ENCODE results near the gene LBP.
A peak's percentile ranks its signal among the peaks of the same experiment; 100 is the strongest.
"Not testable (repeated sequence)": the region's sequence is repeated elsewhere in the genome, so short reads cannot be mapped to it uniquely, and the experiment has no call there.

The LBP gene

DNA sequence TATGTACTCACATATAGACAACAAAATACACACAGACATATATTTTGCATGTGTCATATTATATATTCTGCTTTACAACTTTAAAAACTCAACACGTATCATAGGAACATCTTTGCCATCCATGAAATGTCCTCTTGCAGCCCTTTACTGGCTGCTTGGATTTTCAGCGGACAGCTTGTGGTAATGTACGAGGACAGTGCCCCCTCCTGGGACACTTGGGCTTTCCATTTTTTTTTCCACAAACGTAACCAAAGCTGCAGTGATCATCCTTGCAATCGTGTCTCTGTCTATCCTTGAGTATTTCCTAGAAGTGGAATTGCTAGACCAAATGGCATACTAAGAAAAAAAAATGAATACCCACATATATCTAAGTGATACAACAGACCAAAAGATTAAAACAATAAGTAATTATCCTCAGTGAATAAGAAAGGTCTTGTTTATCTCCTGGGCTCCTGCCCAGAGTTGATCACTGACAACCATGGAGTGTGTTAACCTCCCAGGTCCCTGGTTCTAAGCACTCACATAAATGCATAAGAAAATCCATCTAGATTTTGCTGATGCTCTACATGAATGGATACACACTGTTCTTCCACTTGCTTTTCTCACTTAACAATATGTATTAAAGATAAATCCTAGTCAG is 24.2 kb upstream of the LBP start:
- no peak for DNase-seq

DNA sequence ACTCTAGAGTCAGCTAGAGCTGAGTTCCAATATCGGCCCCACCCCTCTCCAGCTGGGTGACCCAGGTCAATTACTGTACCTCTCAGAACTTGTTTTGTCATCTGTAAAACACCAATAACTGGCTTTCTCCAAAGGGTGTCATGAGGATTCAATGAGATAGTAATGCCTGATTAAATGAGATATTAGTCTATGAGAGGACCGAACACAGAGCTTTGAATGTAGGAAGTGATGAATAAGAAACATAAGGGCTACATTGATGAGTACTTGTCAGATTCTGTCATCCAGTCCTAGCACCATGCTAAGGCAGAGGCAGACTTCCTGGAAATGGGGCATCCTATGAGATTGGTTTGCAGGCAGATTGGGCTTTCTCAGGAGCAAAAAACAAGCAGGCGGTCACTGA is 22.1 kb upstream of the LBP start:
- no peak for DNase-seq

DNA sequence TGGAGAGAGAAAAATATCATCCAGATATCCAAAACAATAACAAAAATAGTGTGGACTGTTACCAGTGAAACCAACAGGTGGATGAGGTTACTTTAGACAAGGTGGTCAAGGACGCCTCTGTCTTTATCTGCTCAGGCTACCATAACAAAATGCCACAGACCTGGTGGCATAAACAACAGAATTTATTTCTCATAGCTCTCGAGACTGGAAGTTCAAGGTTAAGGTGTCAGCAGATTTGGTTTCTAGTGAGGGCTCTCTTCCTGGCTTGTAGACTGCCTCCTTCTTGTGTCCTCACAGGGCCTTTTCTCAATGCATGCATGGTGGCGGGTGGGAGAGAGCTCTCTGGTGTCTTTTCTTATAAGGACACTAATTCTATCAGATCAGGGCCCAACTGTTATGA is 21.1 kb upstream of the LBP start:
- DNase-seq: no peak

DNA sequence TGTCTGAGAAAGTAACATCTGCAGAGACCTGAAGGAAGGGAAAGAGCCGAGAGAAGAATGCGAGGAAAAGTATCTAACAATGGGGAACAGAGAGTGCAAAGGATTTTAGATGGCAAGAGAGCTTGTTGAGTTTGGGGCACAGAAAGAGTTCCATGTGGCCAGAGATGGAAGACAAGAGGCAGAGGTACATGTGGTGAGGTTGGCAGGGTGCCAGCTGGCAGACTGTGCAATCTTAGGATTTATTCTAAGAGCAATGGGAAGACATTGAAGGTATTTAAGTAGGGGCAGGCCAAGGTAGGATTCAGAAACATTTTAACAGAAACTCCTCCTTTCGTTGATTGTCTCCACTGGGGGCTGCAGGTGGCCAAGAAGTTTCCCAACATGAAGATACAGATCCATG is 20.4 kb upstream of the LBP start:
- DNase-seq: no peak

DNA sequence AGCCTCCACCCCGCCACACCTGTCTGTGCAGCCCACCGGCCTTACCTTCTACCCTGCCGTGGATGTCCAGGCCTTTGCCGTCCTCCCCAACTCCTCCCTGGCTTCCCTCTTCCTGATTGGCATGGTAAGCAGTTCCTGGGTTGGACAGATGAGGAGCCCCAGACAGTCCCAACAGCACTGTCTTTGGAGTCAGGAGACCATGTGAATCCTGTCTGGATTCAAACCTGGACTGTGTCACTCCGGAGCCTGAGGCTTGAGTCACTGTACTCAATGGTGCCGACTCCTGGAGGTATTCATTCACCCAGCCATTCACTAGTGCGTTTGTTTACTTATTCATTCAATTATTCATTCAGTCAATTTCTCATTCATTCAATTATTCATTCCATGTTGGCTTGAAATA is 20.0 kb upstream of the LBP start:
- DNase-seq: no peak

DNA sequence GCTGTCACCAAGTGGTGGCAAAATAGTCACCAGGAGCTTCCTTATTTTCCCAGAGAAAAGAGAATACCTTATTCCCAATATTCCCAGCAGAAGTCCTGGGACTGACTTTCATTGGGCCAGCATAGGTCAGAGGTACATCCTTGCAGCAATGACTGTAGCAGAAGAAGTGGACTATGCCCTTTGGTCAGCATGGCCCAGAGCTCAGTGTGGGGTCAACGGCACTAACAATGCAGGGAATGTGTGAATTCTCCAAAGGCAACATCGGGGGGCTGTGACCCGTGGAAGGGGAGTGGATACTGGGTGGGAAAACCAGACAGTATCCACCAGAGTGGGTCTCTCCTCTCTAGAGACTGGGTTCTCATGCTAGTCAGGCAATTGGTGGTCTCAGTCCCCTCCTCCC is 15.6 kb upstream of the LBP start:
- no peak for DNase-seq

DNA sequence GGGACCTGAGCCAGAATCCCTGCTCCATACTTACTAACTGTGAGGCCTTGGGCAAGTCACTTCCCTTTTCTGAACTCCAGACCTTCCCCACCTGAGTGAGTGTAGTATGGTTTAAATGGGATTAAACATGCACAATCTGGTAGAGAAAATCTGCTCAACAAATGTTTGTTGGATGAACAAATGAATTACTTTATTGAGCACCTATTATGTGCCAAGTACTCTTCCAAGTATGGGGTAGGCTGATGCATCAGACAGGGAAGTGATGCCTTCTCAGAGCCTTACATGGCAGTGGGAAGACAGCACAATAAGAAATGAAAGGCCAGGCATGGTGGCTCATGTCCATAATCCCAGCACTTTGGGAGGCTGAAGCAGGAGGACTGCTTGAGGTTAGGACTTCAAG is 15.0 kb upstream of the LBP start:
- no peak for DNase-seq

DNA sequence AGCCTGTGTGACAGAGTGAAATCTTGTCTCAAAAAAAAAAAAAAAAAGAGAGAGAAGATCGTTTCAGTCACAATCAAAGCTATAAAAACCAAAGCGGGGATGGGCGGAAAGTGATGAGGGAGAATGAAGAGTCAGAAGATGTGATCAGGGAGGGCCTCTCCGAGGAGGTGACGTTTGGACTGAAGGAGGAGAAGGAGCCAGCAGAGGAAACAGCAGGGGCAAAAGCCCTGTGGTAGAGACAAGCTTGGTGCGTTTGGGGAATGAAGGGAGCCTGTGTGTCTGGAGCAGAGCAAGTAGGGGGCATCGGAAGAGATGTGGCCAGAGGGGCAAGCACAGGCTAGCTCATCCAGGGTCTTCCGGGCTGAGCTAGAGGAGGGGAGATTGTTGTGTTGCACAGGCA is 14.5 kb upstream of the LBP start:
- DNase-seq: no peak

DNA sequence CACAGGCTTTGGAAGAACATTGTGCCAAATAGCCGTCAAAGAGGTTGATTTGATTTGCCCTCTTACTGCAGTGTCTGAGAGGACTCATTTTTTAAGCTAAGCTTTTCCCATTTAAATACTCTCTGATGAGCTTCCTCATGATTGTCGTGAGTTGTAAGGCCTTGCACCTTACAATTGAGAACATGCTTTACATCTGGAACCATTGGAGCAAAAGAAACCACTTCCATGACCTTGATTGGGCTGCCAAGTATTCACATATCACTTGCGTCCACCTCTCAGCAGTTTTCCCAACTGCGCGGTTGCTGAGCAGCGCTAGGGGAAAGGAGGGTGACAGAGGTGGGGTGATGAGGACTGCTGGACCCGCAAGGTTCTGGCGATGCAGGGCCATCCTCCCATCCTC is 12.3 kb upstream of the LBP start:
- DNase-seq: no peak

DNA sequence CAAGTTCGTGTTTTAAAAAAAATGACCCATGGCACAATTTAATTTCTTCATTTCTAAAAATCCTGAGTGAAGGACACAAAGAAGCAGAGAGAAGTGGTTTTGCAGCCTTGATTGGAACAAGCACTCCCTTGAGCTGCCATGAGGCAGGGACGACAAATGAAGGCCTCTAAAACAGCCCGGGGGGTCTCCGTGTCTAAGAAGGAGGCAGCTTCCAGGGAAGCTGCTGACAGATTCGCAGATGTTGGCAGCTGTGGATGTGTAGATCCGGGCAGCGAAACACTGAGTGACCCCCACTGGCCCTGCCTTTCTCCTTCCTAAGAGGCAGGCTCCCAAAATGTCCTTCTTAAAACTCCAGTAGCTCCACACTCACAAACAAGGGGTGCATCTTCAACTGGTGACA is 9.6 kb upstream of the LBP start:
- DNase-seq: no peak

DNA sequence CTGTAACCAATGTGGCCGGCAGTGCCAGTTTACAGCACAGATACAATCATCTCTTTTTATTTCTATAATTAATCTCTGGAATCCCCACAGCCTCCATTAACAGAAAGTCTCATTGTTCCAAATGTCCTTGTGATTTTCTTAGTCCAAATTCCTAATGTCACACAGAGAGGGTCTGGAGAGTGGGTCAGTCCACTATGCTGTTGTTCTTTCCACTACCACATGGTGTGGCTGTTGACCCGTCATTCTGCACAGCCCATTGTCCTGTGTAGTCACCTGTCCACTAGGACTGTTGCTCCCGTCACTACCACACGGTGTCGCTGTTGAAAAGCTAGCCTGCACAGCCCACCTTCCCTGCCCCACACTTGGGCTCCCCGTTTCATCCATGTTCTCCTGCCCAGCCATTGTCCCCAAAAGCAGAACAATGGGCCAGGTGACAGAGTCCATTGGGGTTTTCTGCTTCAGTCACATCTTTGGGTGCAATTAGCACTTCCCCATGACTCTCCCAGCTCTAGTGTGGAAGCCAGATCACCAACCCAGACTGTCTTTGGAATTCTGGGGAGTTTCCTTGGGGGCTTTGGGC is 8.6 kb upstream of the LBP start:
- DNase-seq: no peak

DNA sequence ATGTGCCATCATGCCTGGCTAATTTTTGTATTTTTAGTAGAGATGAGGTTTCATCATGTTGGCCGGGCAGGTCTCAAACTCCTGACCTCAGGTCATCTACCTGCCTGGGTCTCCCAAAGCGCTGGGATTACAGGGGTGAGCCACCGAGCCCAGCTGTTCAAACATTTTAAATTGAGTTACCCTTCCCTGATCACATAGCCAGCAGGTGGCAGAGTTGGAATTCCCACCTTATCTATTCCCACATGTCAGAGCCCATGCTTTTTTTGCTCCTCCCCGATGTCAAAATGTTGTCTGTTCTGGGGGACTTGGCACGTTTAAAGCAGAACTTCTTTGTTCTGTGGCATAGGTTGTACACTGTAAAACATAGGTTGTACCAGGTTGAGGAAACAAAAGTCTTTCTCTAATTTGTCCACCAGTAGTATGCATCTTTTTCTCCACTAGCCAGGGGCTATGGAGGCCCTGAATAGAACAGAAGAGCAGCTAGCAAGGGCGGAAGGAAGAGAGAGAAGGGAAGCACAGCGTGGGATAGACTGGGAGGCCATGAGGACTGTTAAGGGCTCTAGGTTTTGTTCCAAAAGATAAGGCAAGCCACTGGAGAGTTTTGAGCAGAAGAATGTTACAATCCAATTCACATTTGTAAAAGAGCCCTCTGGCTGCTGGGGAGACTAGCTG is 7.3 kb upstream of the LBP start:
- DNase-seq: no peak

DNA sequence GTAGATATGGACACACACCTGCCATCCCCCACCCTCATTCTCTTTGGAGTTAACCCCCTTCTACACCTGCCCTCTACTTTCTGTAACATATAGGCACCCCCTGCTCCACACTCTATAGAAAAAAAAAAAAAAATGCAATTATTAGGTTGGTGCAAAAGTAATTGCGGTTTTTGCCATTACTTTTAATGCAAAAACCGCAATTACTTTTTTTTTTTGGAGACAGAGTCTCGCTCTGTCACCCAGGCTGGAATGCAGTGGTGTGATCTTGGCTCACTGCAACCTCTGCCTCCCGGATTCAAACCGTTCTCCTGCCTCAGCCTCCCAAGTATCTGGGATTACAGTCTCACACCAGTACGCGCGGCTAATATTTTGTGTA is 6.8 kb upstream of the LBP start:
- not testable (repeated sequence) for DNase-seq

DNA sequence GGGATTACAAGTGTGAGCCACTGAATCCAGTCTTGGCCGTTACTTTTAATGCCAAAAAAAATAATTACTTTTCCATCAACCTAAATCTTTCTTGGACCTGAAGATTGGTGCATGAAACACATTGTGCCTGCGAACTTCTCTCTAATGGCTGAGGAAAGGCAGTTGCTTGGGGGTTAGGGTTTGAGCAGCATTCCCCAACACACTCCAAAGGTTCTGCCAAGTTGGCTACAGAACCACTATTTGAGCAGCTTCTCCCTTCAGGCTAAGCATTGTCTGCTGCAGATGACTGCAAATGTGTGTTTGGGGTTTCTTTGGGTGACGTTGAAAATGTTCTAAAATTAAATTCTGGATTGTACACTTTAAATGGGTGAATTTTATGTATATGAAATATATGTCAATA is 6.3 kb upstream of the LBP start:
- no peak for DNase-seq

DNA sequence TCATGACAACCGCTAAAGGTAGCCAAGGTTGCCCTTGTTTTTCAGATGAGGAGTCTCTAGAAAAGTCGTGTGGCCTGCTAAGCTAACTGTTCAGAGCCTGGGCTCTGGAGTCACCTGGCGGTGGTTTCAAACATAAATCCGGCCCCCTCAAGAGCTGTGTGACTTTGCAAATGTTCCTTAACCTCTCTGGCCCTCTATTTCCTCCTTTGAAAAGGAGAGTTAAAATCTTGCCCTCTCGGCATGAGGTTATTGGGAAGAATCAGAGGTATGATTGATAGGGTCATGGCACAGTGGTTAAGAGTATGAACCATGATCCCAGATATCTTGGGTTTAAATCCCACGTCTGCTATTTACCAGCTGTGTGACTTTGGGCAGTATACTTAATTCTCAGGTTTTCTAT is 5.6 kb upstream of the LBP start:
- DNase-seq: no peak

DNA sequence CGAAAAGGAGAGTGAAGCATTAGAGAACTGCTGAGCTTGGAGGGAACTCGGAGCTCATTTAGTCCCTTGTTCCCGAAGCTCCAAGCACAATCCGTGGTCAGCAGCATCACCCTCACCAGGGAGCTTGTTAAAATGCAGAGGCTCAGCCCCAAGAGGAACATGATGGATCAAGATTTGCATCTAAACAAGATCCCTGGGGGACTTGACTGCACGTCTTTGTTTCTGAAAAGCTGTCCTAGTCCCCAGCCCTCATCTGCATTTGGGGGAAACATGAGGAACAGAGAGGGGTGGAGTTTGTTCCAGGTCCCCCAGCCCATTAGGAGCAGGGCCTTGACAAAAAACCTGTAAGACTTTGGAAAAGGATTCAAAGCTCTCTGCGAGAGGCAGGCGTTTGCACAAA is 4.1 kb upstream of the LBP start:
- DNase-seq: no peak

DNA sequence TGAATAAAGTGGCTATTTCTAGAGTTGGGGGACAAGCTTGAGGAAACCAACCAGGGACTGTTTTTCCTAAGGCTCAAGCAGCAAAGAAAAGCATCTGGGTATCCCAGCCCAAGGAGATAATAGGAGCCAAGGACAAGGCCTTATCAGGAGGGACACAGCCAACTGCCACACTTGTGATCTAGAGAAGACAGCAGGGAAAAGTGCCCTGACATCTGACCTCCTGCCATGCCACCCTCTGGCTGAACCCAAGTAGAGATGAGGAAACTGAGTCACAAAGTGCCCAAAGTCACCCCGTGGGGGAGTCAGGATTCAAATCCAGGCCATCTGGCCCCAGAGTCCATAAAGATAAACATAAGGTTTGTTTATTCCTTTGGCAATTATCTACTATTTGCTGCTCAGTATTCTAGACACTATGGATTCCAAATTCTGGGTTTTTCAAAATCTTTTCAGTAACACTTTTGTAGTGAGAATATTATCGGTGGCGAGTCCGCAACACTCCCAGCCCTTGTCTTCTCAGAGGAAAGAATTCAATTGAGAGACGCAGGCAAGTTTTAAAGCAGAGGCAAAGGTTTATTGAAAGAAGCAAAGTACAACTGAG is 3.5 kb upstream of the LBP start:
- DNase-seq: no peak

DNA sequence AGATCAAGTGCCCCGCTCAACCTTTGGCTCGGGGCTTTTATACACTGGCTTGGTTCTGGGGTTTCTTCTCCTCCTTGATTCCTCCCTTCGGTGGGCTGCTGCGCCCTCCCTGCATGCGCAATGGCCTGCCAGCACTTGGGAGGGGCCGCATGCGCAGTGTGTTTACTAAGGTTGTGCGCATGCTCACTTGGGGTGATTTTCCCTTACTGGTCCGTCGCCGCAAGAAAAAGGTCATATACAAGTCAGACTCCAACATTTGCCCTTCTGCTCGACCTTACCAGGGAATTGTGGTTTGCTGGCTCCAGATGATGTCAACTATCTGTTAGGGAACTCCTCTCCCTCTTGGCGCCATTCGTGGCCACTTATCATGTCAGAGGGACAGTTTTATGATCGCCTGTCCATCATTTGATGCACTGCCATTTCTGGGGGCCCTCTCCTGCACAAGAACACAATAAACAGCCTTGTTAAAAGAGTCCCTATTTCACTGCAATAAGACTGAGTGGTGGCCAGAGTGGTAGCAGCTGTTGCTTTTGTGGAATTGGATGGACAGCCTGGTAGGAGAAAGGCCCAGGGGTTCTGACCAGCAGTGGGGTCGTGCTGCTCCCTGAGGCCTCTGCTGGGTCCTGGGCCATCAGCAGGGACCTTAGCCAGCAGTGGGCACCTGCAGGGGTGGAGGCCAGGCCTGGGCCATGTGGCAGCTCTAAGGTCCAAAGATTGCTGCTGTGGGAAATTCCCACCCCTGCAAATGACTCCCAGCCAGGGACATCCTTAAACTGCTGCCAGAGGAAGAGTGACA is 2.8 kb upstream of the LBP start:
- DNase-seq: peak; percentile 16

DNA sequence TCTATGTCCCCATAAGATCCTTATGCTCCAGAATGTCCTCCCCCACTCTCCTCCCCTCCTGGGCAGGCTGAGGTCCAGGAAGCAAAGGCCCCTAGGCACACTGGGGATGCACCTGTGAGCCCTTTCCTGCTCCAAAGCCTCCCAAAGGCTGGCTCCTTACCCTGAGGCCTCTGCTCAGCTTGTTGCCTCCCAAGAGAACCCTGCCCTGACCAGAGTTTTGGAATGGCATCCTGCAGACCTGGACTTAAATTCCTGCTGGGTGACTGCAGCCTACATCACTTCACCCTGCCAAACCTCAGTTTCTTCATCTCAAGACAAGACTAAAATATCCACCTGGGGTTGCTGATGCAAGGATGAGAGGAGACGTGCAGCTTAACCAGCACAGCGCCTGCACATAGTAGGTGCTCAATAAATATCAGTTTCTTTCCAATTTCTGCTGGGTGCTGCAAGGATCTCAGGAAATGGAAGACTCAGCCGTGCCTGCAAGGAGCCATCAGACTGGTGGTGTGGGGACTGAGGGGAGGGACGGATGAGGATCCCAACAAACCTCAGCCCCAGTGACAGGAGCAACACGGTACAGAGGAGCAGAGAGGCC is 2.1 kb upstream of the LBP start:
- no peak for DNase-seq

DNA sequence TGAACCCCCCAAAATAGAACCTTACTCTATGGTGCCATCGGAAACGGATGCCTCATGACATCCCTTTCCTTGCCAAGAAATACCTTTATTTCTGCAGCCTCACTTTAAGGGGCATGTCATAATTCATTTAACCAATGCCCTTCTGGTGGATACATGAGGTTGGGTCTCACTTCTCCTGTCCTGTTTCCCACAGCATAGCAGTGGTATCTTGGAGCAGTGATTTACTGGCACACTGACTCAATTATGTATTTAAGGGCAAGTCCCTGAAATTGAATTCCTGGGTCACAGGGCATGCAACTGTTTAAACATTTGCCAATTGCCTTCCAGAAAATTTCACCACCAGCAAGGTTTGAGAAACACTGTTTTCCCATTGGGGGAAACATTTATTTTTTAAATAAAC is 639 bp upstream of the LBP start:
- no peak for DNase-seq

DNA sequence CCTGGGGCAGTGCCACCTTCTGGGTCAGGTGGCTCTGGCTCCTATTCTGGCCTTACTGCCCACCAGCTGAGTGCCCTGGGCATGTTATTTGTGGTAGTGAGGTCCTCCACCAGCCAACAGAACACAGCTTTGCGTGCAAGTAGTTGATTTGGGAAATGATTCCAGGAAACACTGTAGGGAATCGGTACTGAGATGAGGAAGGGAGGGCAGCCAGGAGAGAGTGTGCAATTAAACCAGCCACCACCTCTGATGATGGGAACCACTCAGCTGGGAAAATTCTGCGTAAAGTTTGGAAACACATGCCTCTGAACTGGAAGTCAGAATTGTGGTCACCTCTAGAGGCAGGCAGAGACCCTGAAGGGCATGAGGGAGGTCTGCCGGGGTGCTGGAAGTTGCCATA is 459 bp downstream of the LBP start:
- no peak for DNase-seq

DNA sequence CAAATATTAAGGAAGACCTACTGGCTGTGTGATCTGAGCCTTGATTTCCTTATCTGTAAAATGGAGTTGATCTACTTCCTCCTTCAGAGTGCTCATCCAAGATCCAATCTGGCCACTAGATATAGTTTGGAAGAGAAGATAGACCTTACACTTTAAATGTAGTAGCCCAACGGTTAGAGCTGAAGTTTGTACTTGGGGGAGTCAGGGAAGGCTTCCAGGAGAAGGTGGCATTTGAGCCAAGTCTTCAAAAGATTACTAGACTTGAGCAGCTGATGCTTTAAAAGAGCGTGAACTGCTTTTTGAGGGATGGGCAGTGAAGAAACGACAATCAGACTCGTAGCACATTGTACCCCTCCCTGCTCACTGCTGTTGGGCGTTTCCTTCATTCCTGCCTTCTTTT is 3.6 kb downstream of the LBP start:
- DNase-seq: no peak

Measured in NCI-H2081 treated with DMSO at 0.1 percent for 48 hours (cell line).